Mucosa of descending colon (tissue), 3 donors: ENCODE results near the gene ULK3. TPM values are rescaled to one million over a fixed set of nuclear protein-coding genes. Genes with fewer than 3 reads are reported as not detected.

Experiments
- ATAC-seq: fragments of 200-7000 bp; cut with Tn5 transposase; one replicate; pipeline ENCODE4 v1.9.1; 2020; ENCODE audit warnings: mild to moderate bottlenecking, moderate library complexity
- DNase-seq, 3 donors: peaks; one replicate each; pipeline ENCODE4 v3.0.0-alpha.2; 2020
- H3K36me3 ChIP-seq: fragments of 200-600 bp; one replicate; pipeline ENCODE4 v1.8.0; 2021; ENCODE audit warnings: low read depth, mild to moderate bottlenecking
- H3K4me1 ChIP-seq: fragments of 200-600 bp; one replicate; pipeline ENCODE4 v1.8.0; 2021; ENCODE audit warnings: low read depth, mild to moderate bottlenecking
- H3K4me3 ChIP-seq: fragments of 200-600 bp; one replicate; pipeline ENCODE4 v1.8.0; 2021; ENCODE audit warnings: mild to moderate bottlenecking
- H3K9me3 ChIP-seq: fragments of 200-600 bp; one replicate; pipeline ENCODE4 v1.8.0; 2021; ENCODE audit warnings: mild to moderate bottlenecking
- intact Hi-C, 2 donors: fragments of 100-400 bp; cut with DNase I in 1 of 2; cut with micrococcal nuclease in 1 of 2; formaldehyde crosslinking; loops; one replicate each; pipeline versions ENCODE4 v1.11.0 to v1.11.1; 2022; cut with DNase I, micrococcal nuclease
- total RNA-seq, 3 donors: library from RNA; stranded (reverse); fragmentation: NEBNext Ultra II Directional in 2 of 3; extraction: Animal tissue kit (Norgen Biotek cat#: 25700) in 2 of 3; gene quantifications; one replicate each; pipeline versions ENCODE4 v1.2.1 to v1.2.4, GENCODE V29; 2021 to 2023
- TF ChIP-seq, protein P1 (sequence below): fragments of 200-600 bp; IDR thresholded peaks from one replicate; pipeline ENCODE4 v1.8.0; 2022; ENCODE audit warnings: antibody characterized with exemption, mild to moderate bottlenecking
- donor health status: DM: no; HTN: no; CAD: no; lungs with moderate emphysema.
- donor health status: DM: no; HTN: no; CAD: no.
- donor health status: DM: no; HTN: yes; CAD: no.

ULK3 gene
- total RNA-seq, 3 donors from 2014 or later = 66.5 to 89.3 (median 73.1) TPM

DNA sequence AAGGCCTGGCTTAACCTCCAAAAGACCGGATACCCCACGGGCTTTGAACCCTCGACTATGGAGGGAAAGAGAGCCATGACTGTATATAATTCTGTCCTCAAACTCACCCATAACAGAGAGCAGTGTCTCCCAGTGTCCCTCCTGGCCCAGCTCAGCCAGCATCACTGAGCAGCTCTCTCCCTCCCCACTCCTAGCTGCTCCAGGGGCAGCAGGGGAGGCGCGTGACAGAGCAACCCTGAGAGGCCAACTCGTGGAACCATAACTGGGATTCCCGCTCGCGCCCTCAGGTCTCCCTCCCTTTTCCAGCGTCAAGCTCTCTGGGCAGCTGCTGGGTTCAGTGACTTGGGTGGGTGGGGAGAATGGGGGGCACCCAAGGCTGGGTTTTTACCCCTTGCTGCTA is 17.1 kb downstream of the ULK3 start:
- TF ChIP-seq, protein P1, sequence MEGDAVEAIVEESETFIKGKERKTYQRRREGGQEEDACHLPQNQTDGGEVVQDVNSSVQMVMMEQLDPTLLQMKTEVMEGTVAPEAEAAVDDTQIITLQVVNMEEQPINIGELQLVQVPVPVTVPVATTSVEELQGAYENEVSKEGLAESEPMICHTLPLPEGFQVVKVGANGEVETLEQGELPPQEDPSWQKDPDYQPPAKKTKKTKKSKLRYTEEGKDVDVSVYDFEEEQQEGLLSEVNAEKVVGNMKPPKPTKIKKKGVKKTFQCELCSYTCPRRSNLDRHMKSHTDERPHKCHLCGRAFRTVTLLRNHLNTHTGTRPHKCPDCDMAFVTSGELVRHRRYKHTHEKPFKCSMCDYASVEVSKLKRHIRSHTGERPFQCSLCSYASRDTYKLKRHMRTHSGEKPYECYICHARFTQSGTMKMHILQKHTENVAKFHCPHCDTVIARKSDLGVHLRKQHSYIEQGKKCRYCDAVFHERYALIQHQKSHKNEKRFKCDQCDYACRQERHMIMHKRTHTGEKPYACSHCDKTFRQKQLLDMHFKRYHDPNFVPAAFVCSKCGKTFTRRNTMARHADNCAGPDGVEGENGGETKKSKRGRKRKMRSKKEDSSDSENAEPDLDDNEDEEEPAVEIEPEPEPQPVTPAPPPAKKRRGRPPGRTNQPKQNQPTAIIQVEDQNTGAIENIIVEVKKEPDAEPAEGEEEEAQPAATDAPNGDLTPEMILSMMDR = no peak
- Histone ChIP-seq H3K4me1 (no peaks in the 10 kb centered on the region), H3K9me3 (no peaks in the 10 kb centered on the region), H3K36me3 (no peaks in the 10 kb centered on the region), H3K4me3 (no peak overlapping the region)
- no peak for DNase-seq
- intact Hi-C loops = no loop called here
- no peak for ATAC-seq

DNA sequence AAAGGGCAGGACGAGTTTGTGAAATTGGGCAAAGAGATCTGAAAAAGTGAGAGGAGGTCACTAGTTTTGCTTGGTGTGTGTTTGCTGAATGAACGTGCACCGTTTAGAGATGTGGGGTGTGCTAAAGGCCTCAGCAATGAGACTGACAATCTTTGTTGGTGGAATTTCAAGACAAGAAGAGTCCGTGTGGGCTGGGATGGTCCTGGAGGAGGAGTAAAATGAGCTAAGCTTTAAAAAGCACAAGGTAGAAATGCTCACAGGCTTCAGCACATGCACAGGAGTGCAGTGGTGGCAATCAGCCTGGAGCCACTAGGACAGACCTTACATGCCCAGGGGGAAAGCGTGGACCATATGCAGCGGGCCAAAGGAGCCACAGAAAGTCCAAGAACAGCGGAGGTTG is 18.0 kb downstream of the ULK3 start:
- DNase-seq (no peak), ATAC-seq (no peak)
- Histone ChIP-seq H3K36me3 (no peaks in the 10 kb centered on the region), H3K4me1 (no peaks in the 10 kb centered on the region), H3K4me3 (no peak overlapping the region), H3K9me3 (no peaks in the 10 kb centered on the region)
- intact Hi-C loops = no loop called here
- TF ChIP-seq, protein P1 = no peak

DNA sequence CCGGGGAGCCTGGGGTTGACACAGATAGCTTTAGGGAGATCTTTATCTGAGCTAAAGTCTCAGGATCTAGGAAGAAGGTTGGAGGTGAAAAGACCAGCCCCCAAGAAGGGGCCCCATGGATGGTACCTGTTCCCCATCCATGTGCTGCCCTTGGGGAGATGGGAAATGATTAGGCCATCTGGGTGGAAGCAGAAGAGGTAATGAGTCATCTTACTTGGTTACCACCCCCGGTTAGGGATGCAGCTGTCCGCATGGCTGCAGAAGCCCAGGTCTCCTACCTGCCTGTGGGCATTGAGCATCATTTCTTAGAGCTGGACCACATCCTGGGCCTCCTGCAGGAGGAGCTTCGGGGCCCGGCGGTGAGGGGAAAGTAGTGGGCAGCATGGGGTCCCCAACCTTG is 19.6 kb downstream of the ULK3 start:
- H3K4me3 ChIP-seq = no peak overlapping the region
- no peaks in the 10 kb centered on the region for H3K9me3 ChIP-seq
- DNase-seq = no peak
- no peaks in the 10 kb centered on the region for H3K36me3 ChIP-seq
- intact Hi-C loops = no loop called here
- no peak for ATAC-seq
- peaks cover 2% of the 10 kb centered on the region for H3K4me1 ChIP-seq
- TF ChIP-seq, protein P1 = no peak

DNA sequence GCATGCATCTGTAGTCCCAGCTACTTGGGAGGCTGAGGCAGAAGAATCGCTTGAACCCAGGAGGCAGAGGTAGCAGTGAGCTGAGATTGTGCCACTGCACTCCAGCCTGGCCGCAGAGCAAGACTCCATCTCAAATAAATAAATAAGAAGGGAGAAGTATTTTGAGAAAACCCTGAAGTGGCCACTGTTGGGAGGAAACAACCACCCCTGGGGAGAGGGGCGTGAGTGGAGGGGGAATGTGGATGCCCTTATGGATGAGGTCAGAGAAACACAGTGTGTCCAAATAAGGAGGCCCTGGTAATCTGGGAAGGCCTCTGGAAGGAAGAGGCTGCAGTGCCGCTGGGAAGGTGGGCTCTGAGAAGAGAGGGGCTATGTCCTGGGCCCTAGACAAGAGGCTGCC is 20.7 kb downstream of the ULK3 start:
- intact Hi-C loops = no loop called here
- H3K4me3 ChIP-seq = no peak overlapping the region
- no peaks in the 10 kb centered on the region for H3K9me3 ChIP-seq
- no peaks in the 10 kb centered on the region for H3K36me3 ChIP-seq
- DNase-seq (no peak), ATAC-seq (no peak)
- H3K4me1 ChIP-seq = peaks cover 13% of the 10 kb centered on the region
- TF ChIP-seq, protein P1 = no peak

DNA sequence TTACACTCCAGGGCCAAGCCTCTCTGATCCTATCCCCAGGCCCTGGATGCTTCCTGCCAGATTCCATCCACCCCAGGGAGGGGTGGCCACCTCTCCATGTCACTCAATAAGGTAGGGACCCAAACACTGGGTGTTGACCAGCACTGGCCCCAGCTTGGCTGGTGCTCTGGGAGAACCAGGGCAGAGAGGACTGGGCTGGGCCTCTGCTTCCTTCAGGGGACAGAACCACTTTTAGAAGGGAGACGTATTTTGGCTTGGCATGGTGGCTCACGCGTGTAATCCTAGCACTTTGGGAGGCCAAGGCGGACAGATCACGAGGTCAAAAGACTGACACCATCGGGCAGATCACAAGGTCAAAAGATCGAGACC is 21.2 kb downstream of the ULK3 start:
- DNase-seq (no peak), ATAC-seq (no peak)
- H3K4me3 ChIP-seq = no peak overlapping the region
- H3K36me3 ChIP-seq = no peaks in the 10 kb centered on the region
- intact Hi-C loops = no loop called here
- TF ChIP-seq, protein P1 = no peak
- no peaks in the 10 kb centered on the region for H3K9me3 ChIP-seq
- H3K4me1 ChIP-seq = peaks cover 14% of the 10 kb centered on the region

DNA sequence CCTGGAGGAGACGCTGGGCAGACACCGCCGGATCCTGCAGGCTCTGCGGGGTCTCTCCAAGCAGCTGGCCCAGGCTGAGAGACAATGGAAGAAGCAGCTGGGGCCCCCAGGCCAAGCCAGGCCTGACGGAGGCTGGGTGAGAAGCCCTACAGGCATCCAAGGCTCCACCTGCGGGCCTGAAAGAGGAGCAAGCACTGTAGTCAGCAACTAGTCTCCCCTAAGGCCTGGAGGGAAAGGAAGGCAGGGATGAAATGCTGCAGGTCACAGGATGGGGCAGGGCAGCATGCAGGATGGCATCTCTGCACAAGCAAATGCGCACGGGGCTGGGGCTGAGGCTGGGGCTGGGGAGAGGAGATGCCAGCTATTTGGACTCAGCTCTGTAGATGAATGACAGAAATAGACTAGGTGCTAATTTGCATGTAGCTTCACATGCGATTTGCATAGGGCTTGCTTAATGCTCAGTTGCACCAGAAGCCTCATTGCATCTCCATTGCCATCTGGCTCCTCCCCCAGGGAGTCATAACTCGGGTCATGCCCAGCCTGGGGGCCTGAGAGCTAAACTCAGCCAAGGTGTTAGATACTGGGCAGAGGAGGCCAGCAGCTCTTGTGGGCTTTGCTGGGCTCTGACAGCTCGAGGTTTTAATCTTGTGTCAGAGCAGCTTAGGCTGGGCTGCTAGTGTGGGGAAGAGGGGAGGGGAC is 21.7 kb downstream of the ULK3 start:
- Histone ChIP-seq H3K4me1 (peaks cover 19% of the 10 kb centered on the region), H3K9me3 (no peaks in the 10 kb centered on the region), H3K36me3 (no peaks in the 10 kb centered on the region), H3K4me3 (no peak overlapping the region)
- ATAC-seq = no peak
- intact Hi-C loops = no loop called here
- no peak for DNase-seq
- TF ChIP-seq, protein P1 = no peak
